Lower leg skin (tissue), 3 donors: ENCODE results near the gene A4GALT.

ENCODE experiments used
- CTCF ChIP-seq, 3 donors: fragments of 450-650 bp; IDR thresholded peaks; one replicate each; pipeline ENCODE4 v1.5.1; 2016; ENCODE audit warnings: antibody characterized with exemption in 3 of 3, mild to moderate bottlenecking in 3 of 3, moderate library complexity in 2 of 3
- POLR2A ChIP-seq, 2 donors: fragments of 450-650 bp; IDR thresholded peaks; one replicate each; pipeline ENCODE4 v1.6.1; 2016 to 2017; ENCODE audit warnings: antibody characterized with exemption in 2 of 2, mild to moderate bottlenecking in 1 of 2, moderate library complexity in 1 of 2

GRCh38 chr22:42742940-42743339 lies 22.3 kb upstream of the A4GALT start:
- no peak for TF ChIP-seq CTCF (IDR thresholded peaks at IDR 0.05)
- TF ChIP-seq POLR2A (IDR thresholded peaks at IDR 0.05): no peak
